Effector memory CD8-positive, alpha-beta T cell (primary cell): ENCODE results near the gene OPCML.

Experiments used
- ATAC-seq: fragments of 150-1000 bp; cut with Tn5 transposase; replicated peaks from 2 replicates; pipeline ENCODE4 v1.10.0; 2021; ENCODE audit warnings: mild to moderate bottlenecking, moderate library complexity
- DNase-seq, 3 experiments: peaks; one replicate each; pipeline ENCODE4 v3.0.0; 2021
- H3K27ac Mint-ChIP-seq, 2 donors: one replicate each; pipeline ENCODE4 v1.8.0; 2022; ENCODE audit warnings: mild to moderate bottlenecking in 2 of 2, mixed read lengths in 2 of 2, moderate library complexity in 2 of 2
- H3K27me3 Mint-ChIP-seq, 2 donors: one replicate each; pipeline ENCODE4 v1.8.0; 2022; ENCODE audit warnings: mixed read lengths in 2 of 2
- H3K36me3 Mint-ChIP-seq: one replicate; pipeline ENCODE4 v1.8.0; 2022; ENCODE audit warnings: mild to moderate bottlenecking, moderate library complexity, mixed read lengths; ENCODE audit not compliant: insufficient read depth
- H3K4me1 Mint-ChIP-seq, 2 donors: one replicate each; pipeline ENCODE4 v1.8.0; 2022; ENCODE audit warnings: low read depth in 2 of 2, mixed read lengths in 2 of 2
- H3K4me3 Mint-ChIP-seq, 2 donors: one replicate each; pipeline ENCODE4 v1.8.0; 2022; ENCODE audit warnings: mild to moderate bottlenecking in 2 of 2, mixed read lengths in 2 of 2, moderate library complexity in 2 of 2
- H3K9me3 Mint-ChIP-seq, 2 donors: one replicate each; pipeline ENCODE4 v1.8.0; 2022; ENCODE audit warnings: mixed read lengths in 2 of 2

The OPCML gene

GRCh38 chr11:132463295-132464002 lies 1068.9 kb downstream of the OPCML start:
- DNase-seq (no peak), ATAC-seq (no peak)
- H3K4me1 Mint-ChIP-seq, result no peaks in the 10 kb centered on the region
- H3K36me3 Mint-ChIP-seq, result no peaks in the 10 kb centered on the region
- peaks cover 0 to 2% of the 10 kb centered on the region in 2 donors for H3K9me3 Mint-ChIP-seq
- no peaks in the 10 kb centered on the region for H3K27me3 Mint-ChIP-seq
- H3K27ac Mint-ChIP-seq, result no peak overlapping the region
- no peak overlapping the region for H3K4me3 Mint-ChIP-seq

GRCh38 chr11:132459736-132460135 lies 1072.6 kb downstream of the OPCML start:
- Mint-ChIP-seq H3K9me3 (peaks cover 0 to 2% of the 10 kb centered on the region in 2 donors), H3K27me3 (no peaks in the 10 kb centered on the region), H3K4me3 (no peak overlapping the region), H3K36me3 (no peaks in the 10 kb centered on the region), H3K27ac (no peak overlapping the region), H3K4me1 (no peaks in the 10 kb centered on the region)
- DNase-seq, result no peak
- no peak for ATAC-seq

DNA sequence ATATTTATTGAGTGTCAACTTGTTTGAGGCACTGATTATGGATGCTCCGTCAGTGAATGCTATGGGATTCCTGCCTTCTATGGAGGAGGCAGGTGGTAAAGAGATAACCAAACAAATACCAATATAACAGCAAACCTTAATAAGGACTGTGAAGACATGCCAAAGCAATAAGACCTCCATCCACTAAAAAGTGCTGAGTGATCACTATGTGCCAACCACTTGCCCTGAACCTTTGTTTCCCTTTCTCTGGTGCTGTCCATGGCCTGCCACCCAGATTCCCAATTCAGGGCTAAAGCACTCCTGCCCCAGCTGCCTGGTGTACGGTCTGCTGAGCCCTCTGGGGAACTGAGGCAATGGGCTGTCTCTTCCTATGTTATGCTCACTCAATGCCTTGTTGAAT lies 1074.9 kb downstream of the OPCML start:
- no peak for DNase-seq
- H3K9me3 Mint-ChIP-seq, result peaks cover 0 to 7% of the 10 kb centered on the region in 2 donors

GRCh38 chr11:132456751-132457328 lies 1075.5 kb downstream of the OPCML start:
- no peak for DNase-seq
- H3K4me1 Mint-ChIP-seq, result no peaks in the 10 kb centered on the region
- H3K9me3 Mint-ChIP-seq, result peaks cover 0 to 7% of the 10 kb centered on the region in 2 donors
- H3K36me3 Mint-ChIP-seq, result no peaks in the 10 kb centered on the region
- ATAC-seq, result no peak
- H3K27ac Mint-ChIP-seq, result no peak overlapping the region
- H3K27me3 Mint-ChIP-seq, result no peaks in the 10 kb centered on the region
- no peak overlapping the region for H3K4me3 Mint-ChIP-seq

More for the DNA sequence above, 1074.9 kb downstream of the OPCML start:
- Mint-ChIP-seq H3K27me3 (no peaks in the 10 kb centered on the region), H3K4me3 (no peak overlapping the region), H3K4me1 (no peaks in the 10 kb centered on the region), H3K27ac (no peak overlapping the region), H3K36me3 (no peaks in the 10 kb centered on the region)
- no peak for ATAC-seq

GRCh38 chr11:132455044-132455443 lies 1077.3 kb downstream of the OPCML start:
- ATAC-seq (no peak), DNase-seq (no peak)
- no peaks in the 10 kb centered on the region for H3K36me3 Mint-ChIP-seq
- H3K9me3 Mint-ChIP-seq, result peaks cover 0 to 7% of the 10 kb centered on the region in 2 donors
- no peak overlapping the region for H3K4me3 Mint-ChIP-seq
- H3K4me1 Mint-ChIP-seq, result no peaks in the 10 kb centered on the region
- H3K27me3 Mint-ChIP-seq, result no peaks in the 10 kb centered on the region
- H3K27ac Mint-ChIP-seq, result no peak overlapping the region

DNA sequence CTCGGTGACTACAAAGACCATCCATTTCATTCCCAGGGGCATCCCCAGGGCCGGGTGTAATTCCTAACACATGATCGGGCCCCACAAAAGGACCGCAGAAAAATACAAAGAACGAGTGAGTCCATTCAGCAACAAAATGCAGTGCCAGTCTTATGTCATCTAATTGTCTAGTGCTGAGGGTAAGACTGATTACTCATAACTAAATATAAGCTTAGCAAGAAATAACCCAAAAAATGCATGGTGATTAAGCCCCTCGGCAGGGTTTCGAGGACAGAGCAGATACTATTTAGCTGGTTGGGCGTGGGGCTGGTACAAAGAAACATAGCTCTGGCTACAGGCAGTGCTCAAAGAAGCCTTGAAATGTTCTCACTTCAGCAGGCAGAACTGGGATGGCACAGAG lies 1078.9 kb downstream of the OPCML start:
- Mint-ChIP-seq H3K9me3 (peaks cover 0 to 7% of the 10 kb centered on the region in 2 donors), H3K36me3 (no peaks in the 10 kb centered on the region), H3K4me3 (no peak overlapping the region), H3K4me1 (no peaks in the 10 kb centered on the region), H3K27ac (no peak overlapping the region), H3K27me3 (no peaks in the 10 kb centered on the region)
- ATAC-seq (no peak), DNase-seq (no peak)

- H3K27me3 Mint-ChIP-seq, result no peaks in the 10 kb centered on the region
- peaks cover 0 to 7% of the 10 kb centered on the region in 2 donors for H3K9me3 Mint-ChIP-seq
- H3K4me1 Mint-ChIP-seq, result no peaks in the 10 kb centered on the region
- no peaks in the 10 kb centered on the region for H3K36me3 Mint-ChIP-seq
- H3K4me3 Mint-ChIP-seq, result no peak overlapping the region
- no peak for DNase-seq
- ATAC-seq, result no peak
- no peak overlapping the region for H3K27ac Mint-ChIP-seq
Measured at GRCh38 chr11:132452616-132453015, 1079.7 kb downstream of the OPCML start.

GRCh38 chr11:132451942-132452601 lies 1080.2 kb downstream of the OPCML start:
- no peak overlapping the region for H3K4me3 Mint-ChIP-seq
- peaks cover 0 to 7% of the 10 kb centered on the region in 2 donors for H3K9me3 Mint-ChIP-seq
- H3K27ac Mint-ChIP-seq, result no peak overlapping the region
- no peaks in the 10 kb centered on the region for H3K36me3 Mint-ChIP-seq
- no peaks in the 10 kb centered on the region for H3K4me1 Mint-ChIP-seq
- DNase-seq (no peak), ATAC-seq (no peak)
- H3K27me3 Mint-ChIP-seq, result no peaks in the 10 kb centered on the region

DNA sequence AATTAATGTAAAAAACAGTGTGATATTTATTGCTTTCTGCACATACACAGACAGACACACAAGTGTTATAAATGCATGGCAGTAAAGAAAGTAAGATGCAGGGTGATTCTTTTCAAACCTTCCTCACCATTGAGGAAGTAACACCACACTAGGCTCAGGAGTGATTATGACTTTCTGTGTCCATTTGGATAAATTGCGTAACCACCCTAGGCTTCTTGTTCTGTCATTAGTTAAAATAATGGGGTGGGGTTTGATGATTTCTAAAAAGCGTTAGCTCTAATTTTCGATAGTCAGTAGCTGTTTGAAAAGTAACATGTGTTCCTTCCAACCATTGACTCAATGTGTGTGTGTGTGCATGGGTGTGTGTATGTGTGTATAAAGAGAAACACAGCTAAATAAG lies 1081.7 kb downstream of the OPCML start:
- Mint-ChIP-seq H3K4me1 (no peaks in the 10 kb centered on the region), H3K27ac (no peak overlapping the region), H3K27me3 (no peaks in the 10 kb centered on the region), H3K4me3 (no peak overlapping the region), H3K9me3 (peaks cover 0 to 9% of the 10 kb centered on the region in 2 donors), H3K36me3 (no peaks in the 10 kb centered on the region)
- no peak for ATAC-seq
- DNase-seq, result no peak

GRCh38 chr11:132448334-132448995 lies 1083.8 kb downstream of the OPCML start:
- Mint-ChIP-seq H3K36me3 (no peaks in the 10 kb centered on the region), H3K27me3 (no peaks in the 10 kb centered on the region), H3K4me1 (no peaks in the 10 kb centered on the region), H3K4me3 (no peak overlapping the region), H3K9me3 (peaks cover 0 to 9% of the 10 kb centered on the region in 2 donors), H3K27ac (no peak overlapping the region)
- ATAC-seq (no peak), DNase-seq (no peak)

GRCh38 chr11:132447761-132448160 lies 1084.5 kb downstream of the OPCML start:
- Mint-ChIP-seq H3K27ac (no peak overlapping the region), H3K9me3 (peaks cover 0 to 8% of the 10 kb centered on the region in 2 donors), H3K4me1 (no peaks in the 10 kb centered on the region), H3K36me3 (no peaks in the 10 kb centered on the region), H3K4me3 (no peak overlapping the region), H3K27me3 (no peaks in the 10 kb centered on the region)
- ATAC-seq, result no peak
- no peak for DNase-seq

- Mint-ChIP-seq H3K9me3 (peaks cover 0 to 5% of the 10 kb centered on the region in 2 donors), H3K27me3 (peaks cover 0 to under 1% of the 10 kb centered on the region in 2 donors), H3K27ac (no peak overlapping the region), H3K4me1 (no peaks in the 10 kb centered on the region), H3K4me3 (no peak overlapping the region), H3K36me3 (no peaks in the 10 kb centered on the region)
- no peak for ATAC-seq
- DNase-seq, result no peak
Measured at GRCh38 chr11:132445859-132446291, 1086.4 kb downstream of the OPCML start.

DNA sequence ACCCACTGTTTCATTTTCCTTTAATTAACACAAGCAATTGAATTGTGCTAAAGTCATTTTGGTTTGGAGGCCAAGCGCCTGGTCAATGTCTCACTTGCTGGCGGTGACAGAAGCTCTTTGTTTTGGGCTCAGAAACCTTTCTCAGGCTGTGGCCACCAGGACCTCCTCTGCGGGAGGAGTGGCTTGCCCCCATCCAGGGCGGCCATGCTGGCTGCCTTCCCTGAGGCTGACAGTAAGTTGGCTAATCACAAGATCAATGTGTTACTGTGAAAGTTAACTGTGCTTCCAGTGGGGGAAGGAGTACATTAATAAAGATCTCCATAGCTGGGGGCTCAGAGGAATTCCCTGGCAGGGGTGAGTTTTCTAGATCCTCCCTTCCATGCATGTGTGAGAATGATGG lies 1087.4 kb downstream of the OPCML start:
- Mint-ChIP-seq H3K9me3 (peaks cover 0 to 4% of the 10 kb centered on the region in 2 donors), H3K27me3 (peaks cover 0 to 4% of the 10 kb centered on the region in 2 donors), H3K27ac (no peak overlapping the region), H3K4me3 (no peak overlapping the region), H3K36me3 (no peaks in the 10 kb centered on the region), H3K4me1 (no peaks in the 10 kb centered on the region)
- ATAC-seq (no peak), DNase-seq (no peak)
